A549 (cell line): ENCODE measurements around the gene CAPN6. TPM values are rescaled to one million over a fixed set of nuclear protein-coding genes. Genes with fewer than 3 reads are reported as not detected.

Experiments used
- ATAC-seq, 2 experiments: fragments of 200-7000 bp in 1 of 2; fragments of >200 bp in 1 of 2; cut with Nextera tagmentation in 1 of 2; cut with Tn5 transposase in 1 of 2; 3 replicates each; pipeline versions ENCODE4 v1.8.0 to v1.9.1; 2018 to 2020; ENCODE audit warnings: mild to moderate bottlenecking in 1 of 2, moderate library complexity in 1 of 2
- CTCF ChIA-PET: fragments of 300-600 bp; sonication (Branson Sonifier 250); formaldehyde crosslinking; extraction: SDS; loops from one replicate; lab custom pipeline; 2021; ENCODE audit warnings: antibody characterized with exemption, inconsistent platforms; lab: Yijun Ruan, JAX
- POLR2A ChIA-PET: fragments of 350-600 bp; formaldehyde crosslinking; extraction: SDS; loops from one replicate; lab custom pipeline; 2021; ENCODE audit warnings: antibody characterized with exemption, inconsistent platforms; lab: Yijun Ruan, JAX
- DNase-seq, 2 experiments: peaks; one replicate each; pipeline versions ENCODE4 v3.0.0 to v3.0.0-alpha.2; 2011 to 2016; ENCODE audit warnings: low read depth in 1 of 2, low spot score in 1 of 2
- FAIRE-seq: peaks from 2 replicates; lab custom pipeline; 2011; peaks lifted over from hg19 to GRCh38; lab: Jason Lieb, UNC
- H3K27ac ChIP-seq, 2 experiments: fragments of >200 bp; sonication (Bioruptor Twin); formaldehyde crosslinking; 3 replicates each; pipeline ENCODE4 v1.5.1; 2016 to 2017
- H3K4me1 ChIP-seq: fragments of >200 bp; sonication (Bioruptor Twin); formaldehyde crosslinking; 3 replicates; pipeline ENCODE4 v1.6.1; 2016
- H3K4me2 ChIP-seq: fragments of >200 bp; sonication (Bioruptor Twin); formaldehyde crosslinking; 3 replicates; pipeline ENCODE4 v1.6.1; 2016
- H3K4me3 ChIP-seq: fragments of >200 bp; sonication (Bioruptor Twin); formaldehyde crosslinking; 3 replicates; pipeline ENCODE4 v1.5.1; 2016
- H3K9me3 ChIP-seq: fragments of >200 bp; sonication (Bioruptor Twin); formaldehyde crosslinking; 3 replicates; pipeline ENCODE4 v1.6.1; 2016
- BHLHE40 ChIP-seq: IDR thresholded peaks from 2 replicates; pipeline ENCODE4 v1.6.1; 2012; ENCODE audit warnings: low read depth, low read length, inconsistent platforms
- CBX2 ChIP-seq: fragments of 200-600 bp; sonication (generic); IDR thresholded peaks from 2 replicates; pipeline ENCODE4 v1.6.1; 2016; ENCODE audit warnings: low read depth, mild to moderate bottlenecking, borderline replicate concordance
- CBX8 ChIP-seq: fragments of 200-600 bp; sonication (generic); IDR thresholded peaks from 2 replicates; pipeline ENCODE4 v1.6.1; 2016
- CEBPB ChIP-seq, 2 experiments: fragments of >200 bp in 1 of 2; sonication (Bioruptor Twin) in 1 of 2; formaldehyde crosslinking in 1 of 2; IDR thresholded peaks; 2 replicates each; pipeline ENCODE4 v1.6.1; 2012 to 2016
- EHF ChIP-seq: fragments of 250-450 bp; sonication (Bioruptor Pico); IDR thresholded peaks from 2 replicates; pipeline ENCODE4 v1.5.0; 2020; ENCODE audit warnings: mild to moderate bottlenecking
- EHMT2 ChIP-seq: fragments of 200-600 bp; sonication (generic); IDR thresholded peaks from 2 replicates; pipeline ENCODE4 v1.6.1; 2016; ENCODE audit warnings: antibody characterized with exemption, low read depth, mild to moderate bottlenecking, moderate library complexity
- EP300 ChIP-seq, 2 experiments: fragments of >200 bp; sonication (Bioruptor Twin); formaldehyde crosslinking; IDR thresholded peaks; 2 replicates in 1 of 2; 3 replicates in 1 of 2; pipeline ENCODE4 v1.6.1; 2016 to 2017
- ESRRA ChIP-seq: fragments of 150-350 bp; IDR thresholded peaks from 2 replicates; pipeline ENCODE4 v1.6.1; 2014; ENCODE audit warnings: mild to moderate bottlenecking, low read length, borderline replicate concordance
- FOSB ChIP-seq: fragments of 250-450 bp; sonication (Bioruptor Pico); IDR thresholded peaks from 2 replicates; pipeline ENCODE4 v1.5.0; 2020; ENCODE audit warnings: mild to moderate bottlenecking, moderate library complexity
- KDM1A ChIP-seq: fragments of 200-600 bp; sonication (generic); IDR thresholded peaks from 2 replicates; pipeline ENCODE4 v1.6.1; 2016; ENCODE audit warnings: low read depth, mild to moderate bottlenecking
- NR3C1 ChIP-seq: fragments of >200 bp; sonication (Bioruptor Twin); formaldehyde crosslinking; IDR thresholded peaks from 3 replicates; pipeline ENCODE4 v1.6.1; 2017
- POLR2AphosphoS2 ChIP-seq: conservative IDR thresholded peaks from 2 replicates; pipeline ENCODE4 v1.6.1; 2012; ENCODE audit warnings: low read length, improper control_type of control experiment, inconsistent platforms
- SMC3 ChIP-seq: fragments of >200 bp; sonication (Bioruptor Twin); formaldehyde crosslinking; IDR thresholded peaks from 3 replicates; pipeline ENCODE4 v1.6.1; 2018; ENCODE audit warnings: inconsistent platforms
- TFCP2L1 ChIP-seq: fragments of 250-450 bp; sonication (Bioruptor Pico); IDR thresholded peaks from 2 replicates; pipeline ENCODE4 v1.5.0; 2021; ENCODE audit warnings: mild to moderate bottlenecking
- TP53 ChIP-seq: fragments of 250-450 bp; sonication (Bioruptor Pico); IDR thresholded peaks from 2 replicates; pipeline ENCODE4 v1.5.0; 2021; ENCODE audit warnings: mild to moderate bottlenecking, moderate library complexity
- ZSCAN20 ChIP-seq: fragments of 250-450 bp; sonication (Bioruptor Pico); IDR thresholded peaks from 2 replicates; pipeline ENCODE4 v1.8.0; 2022; ENCODE audit warnings: mild to moderate bottlenecking, moderate library complexity
- WGBS: methylation state at CpG from one replicate; pipeline ENCODE4 v1.1.6; 2017; ENCODE audit errors: missing lambda C conversion rate; 5-methylcytosine and 5-hydroxymethylcytosine counted together
- polyA minus RNA-seq: library from RNA; depleted of rRNA, polyadenylated mRNA; stranded (reverse); fragments of >200 nt; gene quantifications from 2 replicates; pipeline ENCODE4 v1.2.3, GENCODE V29; 2011; rRNA and poly(A)+ RNA removed
- polyA plus RNA-seq, 4 experiments: library from polyadenylated mRNA; depleted of rRNA in 3 of 4; stranded (reverse); fragments of >200 nt; fragmentation: RNase III in 1 of 4; extraction: RNeasy Plus Mini Kit Qiagen cat#74134 plus additional on column Dnase treatment in 1 of 4; gene quantifications; 2 replicates in 3 of 4; 3 replicates in 1 of 4; pipeline ENCODE4 v1.2.3, GENCODE V29; 2011 to 2017
- TF ChIP-seq, protein P1 (sequence below): fragments of >200 bp; sonication (Bioruptor Twin); formaldehyde crosslinking; IDR thresholded peaks from 3 replicates; pipeline ENCODE4 v1.5.1; 2016
- TF ChIP-seq, protein P2 (sequence below): IDR thresholded peaks from 2 replicates; pipeline ENCODE4 v1.6.1; 2012; ENCODE audit warnings: low read depth, borderline replicate concordance
- TF ChIP-seq, protein P3 (sequence below): fragments of 200-600 bp; sonication (generic); IDR thresholded peaks from 2 replicates; pipeline ENCODE4 v1.6.1; 2016; ENCODE audit warnings: antibody characterized with exemption, mild to moderate bottlenecking, moderate library complexity
- TF ChIP-seq, protein P4 (sequence below): fragments of 250-450 bp; sonication (Bioruptor Pico); IDR thresholded peaks from 2 replicates; pipeline ENCODE4 v1.5.0; 2021; ENCODE audit warnings: mild to moderate bottlenecking, moderate library complexity, borderline replicate concordance

CAPN6 gene
- polyA plus RNA-seq (2011; rRNA removed) (not detected in 2 replicates), polyA plus RNA-seq (2017; fragmentation: RNase III; extraction: RNeasy Plus Mini Kit Qiagen cat#74134 plus additional on column Dnase treatment) (not detected in 3 replicates), polyA minus RNA-seq (not detected in 2 replicates)
- not detected in 2 replicates for polyA plus RNA-seq (2012; cell fraction: cytosol; rRNA removed)
- not detected in 2 replicates for polyA plus RNA-seq (2012; cell fraction: nucleus; rRNA removed)

DNA sequence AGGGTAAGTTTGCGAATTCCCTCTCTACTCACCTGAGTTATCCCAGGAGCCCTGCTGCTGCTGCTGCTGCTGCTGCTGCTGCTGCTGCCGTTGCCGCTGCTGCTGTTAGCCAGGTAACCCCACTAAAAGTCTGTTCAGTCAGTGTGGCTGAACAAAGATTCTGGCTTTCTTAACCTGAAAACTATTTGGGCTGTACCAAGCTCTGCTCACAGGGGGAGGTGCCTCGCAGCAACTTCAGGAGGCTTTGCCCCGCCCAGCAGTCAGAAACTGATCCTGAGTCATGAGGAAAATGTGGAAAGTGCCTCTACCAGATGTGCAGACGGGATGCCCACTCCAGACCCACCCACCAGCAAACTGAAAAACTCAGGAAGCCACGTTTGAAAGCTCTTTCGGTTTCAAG, at the start of gene CAPN6:
Gene CAPN6, minus strand, starts transcription at position 145 of the 400 bp plus-strand sequence. CDS start 6,547 bp downstream, outside the sequence.
- no peak for FAIRE-seq
- 10% methylated on average over 6 of the region's 8 CpGs for WGBS
- Histone ChIP-seq H3K4me1 (no peaks in the 10 kb centered on the region), H3K4me2 (no peak within 1 kb of the TSS), H3K27ac (no peak within 1 kb of the TSS), H3K9me3 (no peaks in the 10 kb centered on the region), H3K4me3 (no peak within 1 kb of the TSS)
- ChIA-PET CTCF (no interaction called here), POLR2A (no interaction called here)
- TF ChIP-seq, protein P1, sequence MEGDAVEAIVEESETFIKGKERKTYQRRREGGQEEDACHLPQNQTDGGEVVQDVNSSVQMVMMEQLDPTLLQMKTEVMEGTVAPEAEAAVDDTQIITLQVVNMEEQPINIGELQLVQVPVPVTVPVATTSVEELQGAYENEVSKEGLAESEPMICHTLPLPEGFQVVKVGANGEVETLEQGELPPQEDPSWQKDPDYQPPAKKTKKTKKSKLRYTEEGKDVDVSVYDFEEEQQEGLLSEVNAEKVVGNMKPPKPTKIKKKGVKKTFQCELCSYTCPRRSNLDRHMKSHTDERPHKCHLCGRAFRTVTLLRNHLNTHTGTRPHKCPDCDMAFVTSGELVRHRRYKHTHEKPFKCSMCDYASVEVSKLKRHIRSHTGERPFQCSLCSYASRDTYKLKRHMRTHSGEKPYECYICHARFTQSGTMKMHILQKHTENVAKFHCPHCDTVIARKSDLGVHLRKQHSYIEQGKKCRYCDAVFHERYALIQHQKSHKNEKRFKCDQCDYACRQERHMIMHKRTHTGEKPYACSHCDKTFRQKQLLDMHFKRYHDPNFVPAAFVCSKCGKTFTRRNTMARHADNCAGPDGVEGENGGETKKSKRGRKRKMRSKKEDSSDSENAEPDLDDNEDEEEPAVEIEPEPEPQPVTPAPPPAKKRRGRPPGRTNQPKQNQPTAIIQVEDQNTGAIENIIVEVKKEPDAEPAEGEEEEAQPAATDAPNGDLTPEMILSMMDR: no peak
- TF ChIP-seq EP300 (IDR thresholded peaks at IDR 0.05) (no peak), EHMT2 (no peak), ZSCAN20 (CRISPR knock-in tag) (no peak), FOSB (no peak), ESRRA (no peak)
- TF ChIP-seq, protein P2, sequence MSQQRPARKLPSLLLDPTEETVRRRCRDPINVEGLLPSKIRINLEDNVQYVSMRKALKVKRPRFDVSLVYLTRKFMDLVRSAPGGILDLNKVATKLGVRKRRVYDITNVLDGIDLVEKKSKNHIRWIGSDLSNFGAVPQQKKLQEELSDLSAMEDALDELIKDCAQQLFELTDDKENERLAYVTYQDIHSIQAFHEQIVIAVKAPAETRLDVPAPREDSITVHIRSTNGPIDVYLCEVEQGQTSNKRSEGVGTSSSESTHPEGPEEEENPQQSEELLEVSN: no peak
- no peak for ATAC-seq
- peak in 1 of 2 experiments; percentile 1 for DNase-seq

DNA sequence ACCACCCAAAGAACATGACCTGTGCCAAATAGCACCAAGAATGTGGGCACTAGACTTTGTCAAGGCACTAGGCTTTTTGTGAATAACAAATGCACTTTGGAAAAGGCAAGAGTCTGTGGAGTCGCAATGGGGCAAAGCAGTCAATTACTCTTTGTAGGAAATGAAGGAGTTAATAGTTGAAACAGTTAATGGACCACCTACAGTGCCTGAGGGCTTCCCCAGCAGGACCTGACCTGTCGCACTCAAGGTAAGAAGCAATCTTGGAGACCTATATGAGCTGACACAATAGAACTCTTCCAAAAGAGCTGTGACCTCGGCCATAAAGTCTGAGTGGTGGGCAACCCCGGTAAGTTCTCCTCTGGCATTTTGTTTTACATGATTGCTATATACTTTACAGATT, 49.2 kb upstream of the CAPN6 start:
- no peaks in the 10 kb centered on the region for H3K9me3 ChIP-seq
- DNase-seq: no peak
- H3K27ac ChIP-seq: no peak overlapping the region
- ChIA-PET CTCF (no interaction called here), POLR2A (no interaction called here)
- no peak overlapping the region for H3K4me3 ChIP-seq
- no peak for TF ChIP-seq SMC3
- no peak for TF ChIP-seq EHF (CRISPR knock-in tag)
- no peak for TF ChIP-seq CBX2
- TF ChIP-seq POLR2AphosphoS2: no peak
- no peak for TF ChIP-seq TP53
- no peak for TF ChIP-seq CEBPB (IDR thresholded peaks at IDR 0.05)
- TF ChIP-seq NR3C1: no peak
- TF ChIP-seq, protein P3, sequence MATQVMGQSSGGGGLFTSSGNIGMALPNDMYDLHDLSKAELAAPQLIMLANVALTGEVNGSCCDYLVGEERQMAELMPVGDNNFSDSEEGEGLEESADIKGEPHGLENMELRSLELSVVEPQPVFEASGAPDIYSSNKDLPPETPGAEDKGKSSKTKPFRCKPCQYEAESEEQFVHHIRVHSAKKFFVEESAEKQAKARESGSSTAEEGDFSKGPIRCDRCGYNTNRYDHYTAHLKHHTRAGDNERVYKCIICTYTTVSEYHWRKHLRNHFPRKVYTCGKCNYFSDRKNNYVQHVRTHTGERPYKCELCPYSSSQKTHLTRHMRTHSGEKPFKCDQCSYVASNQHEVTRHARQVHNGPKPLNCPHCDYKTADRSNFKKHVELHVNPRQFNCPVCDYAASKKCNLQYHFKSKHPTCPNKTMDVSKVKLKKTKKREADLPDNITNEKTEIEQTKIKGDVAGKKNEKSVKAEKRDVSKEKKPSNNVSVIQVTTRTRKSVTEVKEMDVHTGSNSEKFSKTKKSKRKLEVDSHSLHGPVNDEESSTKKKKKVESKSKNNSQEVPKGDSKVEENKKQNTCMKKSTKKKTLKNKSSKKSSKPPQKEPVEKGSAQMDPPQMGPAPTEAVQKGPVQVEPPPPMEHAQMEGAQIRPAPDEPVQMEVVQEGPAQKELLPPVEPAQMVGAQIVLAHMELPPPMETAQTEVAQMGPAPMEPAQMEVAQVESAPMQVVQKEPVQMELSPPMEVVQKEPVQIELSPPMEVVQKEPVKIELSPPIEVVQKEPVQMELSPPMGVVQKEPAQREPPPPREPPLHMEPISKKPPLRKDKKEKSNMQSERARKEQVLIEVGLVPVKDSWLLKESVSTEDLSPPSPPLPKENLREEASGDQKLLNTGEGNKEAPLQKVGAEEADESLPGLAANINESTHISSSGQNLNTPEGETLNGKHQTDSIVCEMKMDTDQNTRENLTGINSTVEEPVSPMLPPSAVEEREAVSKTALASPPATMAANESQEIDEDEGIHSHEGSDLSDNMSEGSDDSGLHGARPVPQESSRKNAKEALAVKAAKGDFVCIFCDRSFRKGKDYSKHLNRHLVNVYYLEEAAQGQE: no peak
- no peak for TF ChIP-seq ZSCAN20 (CRISPR knock-in tag)
- no peak for TF ChIP-seq CBX8
- TF ChIP-seq BHLHE40: no peak
- no peak for TF ChIP-seq KDM1A
- no peak for TF ChIP-seq TFCP2L1
- TF ChIP-seq, protein P4, sequence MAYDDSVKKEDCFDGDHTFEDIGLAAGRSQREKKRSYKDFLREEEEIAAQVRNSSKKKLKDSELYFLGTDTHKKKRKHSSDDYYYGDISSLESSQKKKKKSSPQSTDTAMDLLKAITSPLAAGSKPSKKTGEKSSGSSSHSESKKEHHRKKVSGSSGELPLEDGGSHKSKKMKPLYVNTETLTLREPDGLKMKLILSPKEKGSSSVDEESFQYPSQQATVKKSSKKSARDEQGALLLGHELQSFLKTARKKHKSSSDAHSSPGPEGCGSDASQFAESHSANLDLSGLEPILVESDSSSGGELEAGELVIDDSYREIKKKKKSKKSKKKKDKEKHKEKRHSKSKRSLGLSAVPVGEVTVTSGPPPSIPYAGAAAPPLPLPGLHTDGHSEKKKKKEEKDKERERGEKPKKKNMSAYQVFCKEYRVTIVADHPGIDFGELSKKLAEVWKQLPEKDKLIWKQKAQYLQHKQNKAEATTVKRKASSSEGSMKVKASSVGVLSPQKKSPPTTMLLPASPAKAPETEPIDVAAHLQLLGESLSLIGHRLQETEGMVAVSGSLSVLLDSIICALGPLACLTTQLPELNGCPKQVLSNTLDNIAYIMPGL: no peak
- no peak overlapping the region for H3K4me2 ChIP-seq
- no peak for FAIRE-seq
- WGBS: 0% methylated on average over 4 of the region's 4 CpGs
- ATAC-seq: no peak
- H3K4me1 ChIP-seq: no peaks in the 10 kb centered on the region
